CMK (cell line): ENCODE measurements around the gene BRINP3.

Experiments
- DNase-seq: peaks from one replicate; pipeline ENCODE4 v3.0.0-alpha.2; 2010; ENCODE audit warnings: low read depth

BRINP3 gene

GRCh38 chr1:190452272-190452848 is 25.3 kb downstream of the BRINP3 start:
- no peak for DNase-seq

- DNase-seq, result no peak
Observed at GRCh38 chr1:190444464-190444863, 33.2 kb downstream of the BRINP3 start.

GRCh38 chr1:190439447-190439846 is 38.2 kb downstream of the BRINP3 start:
- DNase-seq, result no peak

- no peak for DNase-seq
Observed at GRCh38 chr1:190436615-190437014, 41.0 kb downstream of the BRINP3 start.

- no peak for DNase-seq
Observed at GRCh38 chr1:190429932-190430331, 47.7 kb downstream of the BRINP3 start.

- DNase-seq, result no peak
Observed at GRCh38 chr1:190429141-190429540, 48.5 kb downstream of the BRINP3 start.

- DNase-seq, result no peak
Observed at GRCh38 chr1:190416239-190416638, 61.4 kb downstream of the BRINP3 start.

GRCh38 chr1:190413142-190413541 is 64.5 kb downstream of the BRINP3 start:
- DNase-seq, result no peak

- DNase-seq, result no peak
Observed at GRCh38 chr1:190403402-190403801, 74.3 kb downstream of the BRINP3 start.

- DNase-seq, result no peak
Observed at GRCh38 chr1:190399233-190399632, 78.4 kb downstream of the BRINP3 start.

- DNase-seq, result no peak
Observed at GRCh38 chr1:190391582-190391981, 86.1 kb downstream of the BRINP3 start.

GRCh38 chr1:190377991-190378390 is 99.7 kb downstream of the BRINP3 start:
- DNase-seq, result no peak

GRCh38 chr1:190377294-190377693 is 100.4 kb downstream of the BRINP3 start:
- DNase-seq, result no peak

GRCh38 chr1:190376044-190376443 is 101.6 kb downstream of the BRINP3 start:
- no peak for DNase-seq

- DNase-seq, result no peak
Observed at GRCh38 chr1:190373705-190374336, 103.8 kb downstream of the BRINP3 start.

GRCh38 chr1:190367200-190367599 is 110.5 kb downstream of the BRINP3 start:
- no peak for DNase-seq

- no peak for DNase-seq
Observed at GRCh38 chr1:190365283-190365682, 112.4 kb downstream of the BRINP3 start.

GRCh38 chr1:190353538-190354101 is 124.0 kb downstream of the BRINP3 start:
- DNase-seq, result no peak

- DNase-seq, result no peak
Observed at GRCh38 chr1:190344454-190344853, 133.2 kb downstream of the BRINP3 start.

GRCh38 chr1:190338829-190339228 is 138.8 kb downstream of the BRINP3 start:
- DNase-seq, result no peak

- no peak for DNase-seq
Observed at GRCh38 chr1:190328871-190329270, 148.8 kb downstream of the BRINP3 start.

- no peak for DNase-seq
Observed at GRCh38 chr1:190328361-190328760, 149.3 kb downstream of the BRINP3 start.

- no peak for DNase-seq
Observed at GRCh38 chr1:190327271-190327670, 150.4 kb downstream of the BRINP3 start.

- no peak for DNase-seq
Observed at GRCh38 chr1:190323530-190323929, 154.1 kb downstream of the BRINP3 start.
